ENCODE measurements around the gene PGAP6.
"Not testable (repeated sequence)": the region's sequence is repeated elsewhere in the genome, so short reads cannot be mapped to it uniquely, and the experiment has no call there.

Gene PGAP6

GRCh38 chr16:378113-378820 lies 3.5 kb downstream of the PGAP6 start:
- not testable (repeated sequence) for DNase-seq

GRCh38 chr16:377419-377951 lies 4.3 kb downstream of the PGAP6 start:
- DNase-seq: no peak

GRCh38 chr16:376817-377418 lies 4.9 kb downstream of the PGAP6 start:
- DNase-seq: no peak

- no peak for DNase-seq
These were observed 5.6 kb downstream of the PGAP6 start for GRCh38 chr16:375927-376816.

- DNase-seq: no peak
These were observed 6.6 kb downstream of the PGAP6 start for GRCh38 chr16:375212-375611.

GRCh38 chr16:374616-374926 lies 7.2 kb downstream of the PGAP6 start:
- DNase-seq: no peak

GRCh38 chr16:373848-374615 lies 7.7 kb downstream of the PGAP6 start:
- DNase-seq: no peak

- DNase-seq: no peak
These were observed 8.7 kb downstream of the PGAP6 start for GRCh38 chr16:373020-373598.

- DNase-seq: no peak
These were observed 9.3 kb downstream of the PGAP6 start for GRCh38 chr16:372302-372983.

GRCh38 chr16:371515-372301 lies 10.1 kb downstream of the PGAP6 start:
- no peak for DNase-seq

GRCh38 chr16:370979-371514 lies 10.7 kb downstream of the PGAP6 start:
- DNase-seq: no peak

- peak; percentile 84 for DNase-seq
These were observed 11.3 kb downstream of the PGAP6 start, which contains the start of gene MRPL28 for GRCh38 chr16:370443-370842. Gene MRPL28 (minus strand): TSS chr16:370538. CDS start chr16:370218, 320 bp downstream.

GRCh38 chr16:369866-370436 lies 11.8 kb downstream of the PGAP6 start:
- no peak for DNase-seq

- DNase-seq: no peak
These were observed 12.4 kb downstream of the PGAP6 start for GRCh38 chr16:369275-369865.

GRCh38 chr16:368388-369158 lies 13.2 kb downstream of the PGAP6 start:
- DNase-seq: no peak

GRCh38 chr16:367333-367903 lies 14.4 kb downstream of the PGAP6 start:
- DNase-seq: no peak

GRCh38 chr16:366476-366875 lies 15.3 kb downstream of the PGAP6 start:
- DNase-seq: no peak

GRCh38 chr16:364595-365491 lies 16.9 kb downstream of the PGAP6 start:
- DNase-seq: no peak

Measured in GF-D8 (cell line).